HG03097 (cell line): ENCODE results near the gene NIPA2.

Experiments
- ATAC-seq: cut with Tn5 transposase; IDR thresholded peaks from one replicate; pipeline ENCODE4 v1.9.1; 2021; ENCODE audit not compliant: unreplicated experiment, low FRiP score

The NIPA2 gene

GRCh38 chr15:22831473-22831872, 7.0 kb upstream of the NIPA2 start:
- ATAC-seq = no peak

GRCh38 chr15:22839046-22839695, 705 bp downstream of the NIPA2 start:
- ATAC-seq = no peak

GRCh38 chr15:22844421-22845288, 6.2 kb downstream of the NIPA2 start:
- no peak for ATAC-seq

- no peak for ATAC-seq
Observed at GRCh38 chr15:22845289-22845900, 6.9 kb downstream of the NIPA2 start.

- ATAC-seq = no peak
Observed at GRCh38 chr15:22846073-22846472, 7.6 kb downstream of the NIPA2 start.

- no peak for ATAC-seq
Observed at GRCh38 chr15:22850055-22850454, 11.6 kb downstream of the NIPA2 start.

GRCh38 chr15:22851513-22851912, 13.0 kb downstream of the NIPA2 start:
- ATAC-seq = no peak

- no peak for ATAC-seq
Observed at GRCh38 chr15:22855791-22856190, 17.3 kb downstream of the NIPA2 start.

- no peak for ATAC-seq
Observed at GRCh38 chr15:22856659-22857058, 18.2 kb downstream of the NIPA2 start.

- no peak for ATAC-seq
Observed at GRCh38 chr15:22861161-22861560, 22.7 kb downstream of the NIPA2 start.

GRCh38 chr15:22863356-22863755, 24.9 kb downstream of the NIPA2 start:
- no peak for ATAC-seq

GRCh38 chr15:22866079-22866478, 27.6 kb downstream of the NIPA2 start:
- no peak for ATAC-seq

GRCh38 chr15:22867886-22868285, 29.4 kb downstream of the NIPA2 start:
- no peak for ATAC-seq

GRCh38 chr15:22868495-22868894, 30.0 kb downstream of the NIPA2 start:
- no peak for ATAC-seq

GRCh38 chr15:22868928-22869327, 30.5 kb downstream of the NIPA2 start:
- ATAC-seq = no peak

- ATAC-seq = no peak
Observed at GRCh38 chr15:22869856-22870255, 31.4 kb downstream of the NIPA2 start.

GRCh38 chr15:22870865-22871264, 32.4 kb downstream of the NIPA2 start:
- no peak for ATAC-seq

- no peak for ATAC-seq
Observed at GRCh38 chr15:22871481-22872086, 33.1 kb downstream of the NIPA2 start.

GRCh38 chr15:22872936-22873701, 34.7 kb downstream of the NIPA2 start:
- ATAC-seq = no peak

- no peak for ATAC-seq
Observed at GRCh38 chr15:22873841-22874240, 35.4 kb downstream of the NIPA2 start.
